HCT116 (cell line): ENCODE results near the gene SLX9. TPM values are rescaled to one million over a fixed set of nuclear protein-coding genes. Genes with fewer than 3 reads are reported as not detected.

ENCODE experiments used
- ATAC-seq: fragments of 200-7000 bp; cut with Tn5 transposase; 2 replicates; pipeline ENCODE4 v1.9.1; 2020; ENCODE audit warnings: mild to moderate bottlenecking, moderate library complexity
- BruUV-seq: library from RNA; stranded (reverse); fragments of 400-500 nt; replicated peaks from 2 replicates; lab custom pipeline; 2021; lab: Mats Ljungman, UMichigan
- CTCF ChIA-PET: fragments of 300-600 bp; sonication (Branson Sonifier 250); formaldehyde crosslinking; loops from one replicate; lab custom pipeline; 2021; ENCODE audit warnings: antibody characterized with exemption; lab: Charles Lee
- POLR2A ChIA-PET: fragments of 300-600, 350-600 bp; sonication (Branson Sonifier 250); formaldehyde crosslinking; loops from one replicate; lab custom pipeline; 2021; ENCODE audit warnings: antibody characterized with exemption; lab: Charles Lee
- RAD21 ChIA-PET, 2 experiments: fragments of 300-600 bp; sonication (Branson Sonifier 250); formaldehyde crosslinking; loops; one replicate each; lab custom pipeline; 2023; ENCODE audit warnings: low total read pairs in 2 of 2; ENCODE audit not compliant: uncharacterized antibody in 2 of 2, unreplicated experiment in 2 of 2, low non-redundant PET in 1 of 2; lab: Charles Lee
- DNase-seq: peaks from one replicate; pipeline ENCODE4 v3.0.0-alpha.2; 2010; ENCODE audit warnings: low read depth, low spot score
- H2AFZ ChIP-seq: fragments of 200-600 bp; shearing (Covaris generic), sonication (generic); 2 replicates; pipeline ENCODE4 v1.6.1; 2017; ENCODE audit warnings: low read depth, mixed run types, mixed read lengths, antibody characterized with exemption, low read length; ENCODE audit not compliant: poor library complexity, severe bottlenecking
- H3K27ac ChIP-seq: 2 replicates; pipeline ENCODE4 v1.5.1; 2012; ENCODE audit warnings: low read depth, low read length
- H3K27me3 ChIP-seq: fragments of 200-600 bp; sonication (generic); 2 replicates; pipeline ENCODE4 v1.6.1; 2016; ENCODE audit warnings: mixed run types, low read length, mixed read lengths; ENCODE audit not compliant: insufficient read depth
- H3K36me3 ChIP-seq, 2 experiments: fragments of 200-500 bp in 1 of 2; fragments of 200-600 bp in 1 of 2; sonication (Bioruptor generic) in 1 of 2; sonication (generic) in 1 of 2; 2 replicates each; pipeline versions ENCODE4 v1.5.1 to v1.6.1; 2014 to 2016; ENCODE audit warnings: low read length in 2 of 2, inconsistent platforms in 1 of 2, mixed read lengths in 1 of 2, mixed run types in 1 of 2; ENCODE audit not compliant: insufficient read depth in 2 of 2, control insufficient read depth in 1 of 2
- H3K4me1 ChIP-seq, 2 experiments: fragments of 200-600 bp in 1 of 2; sonication (generic) in 1 of 2; 2 replicates each; pipeline versions ENCODE4 v1.5.1 to v1.6.1; 2012 to 2017; ENCODE audit warnings: low read length in 2 of 2, inconsistent platforms in 1 of 2, mild to moderate bottlenecking in 1 of 2, mixed read lengths in 1 of 2, mixed run types in 1 of 2, moderate library complexity in 1 of 2; ENCODE audit not compliant: insufficient read depth in 2 of 2, control insufficient read depth in 1 of 2
- H3K4me2 ChIP-seq: fragments of 200-600 bp; sonication (generic); 2 replicates; pipeline ENCODE4 v1.6.1; 2017; ENCODE audit warnings: mixed run types, low read length, mixed read lengths
- H3K4me3 ChIP-seq, 2 experiments: fragments of 200-600 bp in 1 of 2; sonication (generic) in 1 of 2; replicated peaks in 1 of 2; 2 replicates each; pipeline ENCODE4 v1.5.1; 2011 to 2016; ENCODE audit warnings: low read length in 2 of 2, control low read depth in 1 of 2, low read depth in 1 of 2, mild to moderate bottlenecking in 1 of 2, mixed read lengths in 1 of 2, mixed run types in 1 of 2
- H3K79me2 ChIP-seq: fragments of 200-600 bp; sonication (generic); 2 replicates; pipeline ENCODE4 v1.6.1; 2017; ENCODE audit warnings: mild to moderate bottlenecking, mixed run types, low read length, moderate library complexity, mixed read lengths; ENCODE audit not compliant: insufficient read depth
- H3K9ac ChIP-seq: fragments of 200-600 bp; sonication (generic); 2 replicates; pipeline ENCODE4 v1.6.1; 2016; ENCODE audit warnings: low read length, mixed read lengths
- H3K9me2 ChIP-seq: fragments of 200-600 bp; sonication (generic), shearing (Covaris generic); 2 replicates; pipeline ENCODE4 v1.6.1; 2017; ENCODE audit warnings: mixed run types, mild to moderate bottlenecking, moderate library complexity; ENCODE audit not compliant: insufficient read depth
- H3K9me3 ChIP-seq, 2 experiments: fragments of 200-500 bp in 1 of 2; fragments of 200-600 bp in 1 of 2; sonication (Bioruptor generic) in 1 of 2; sonication (generic) in 1 of 2; 2 replicates each; pipeline ENCODE4 v1.6.1; 2014 to 2017; ENCODE audit warnings: low read length in 2 of 2, mixed read lengths in 2 of 2, inconsistent platforms in 1 of 2, low read depth in 1 of 2, mild to moderate bottlenecking in 1 of 2, mixed run types in 1 of 2, moderate library complexity in 1 of 2; ENCODE audit not compliant: control insufficient read depth in 1 of 2, insufficient read depth in 1 of 2
- H4K20me1 ChIP-seq: fragments of 200-600 bp; sonication (generic), shearing (Covaris generic); 2 replicates; pipeline ENCODE4 v1.6.1; 2017; ENCODE audit warnings: mixed run types, mild to moderate bottlenecking, moderate library complexity; ENCODE audit not compliant: insufficient read depth
- ELF1 ChIP-seq: IDR thresholded peaks from 2 replicates; pipeline ENCODE4 v1.6.1; 2012; ENCODE audit warnings: low read depth, borderline replicate concordance
- EZH2 ChIP-seq: fragments of 200-600 bp; sonication (generic); IDR thresholded peaks from 2 replicates; pipeline ENCODE4 v1.6.1; 2017; ENCODE audit warnings: antibody characterized with exemption, mixed run types
- YY1 ChIP-seq: IDR thresholded peaks from 2 replicates; pipeline ENCODE4 v1.6.1; 2011; ENCODE audit warnings: low read length, low read depth, moderate library complexity, mild to moderate bottlenecking; ENCODE audit not compliant: insufficient replicate concordance; ENCODE audit errors: extremely low read depth
- intact Hi-C: fragments of 100-400 bp; cut with micrococcal nuclease; formaldehyde crosslinking; loops from 2 replicates; pipeline ENCODE4 v1.10.0; 2022
- total RNA-seq: library from RNA; stranded (reverse); gene quantifications from one replicate; pipeline ENCODE4 v1.2.1, GENCODE V29; 2021; ENCODE audit not compliant: unreplicated experiment
- TF ChIP-seq, protein P1 (sequence below): IDR thresholded peaks from 2 replicates; pipeline ENCODE4 v1.6.1; 2012; ENCODE audit warnings: low read depth
- TF ChIP-seq, protein P2 (sequence below): IDR thresholded peaks from 2 replicates; pipeline ENCODE4 v1.6.1; 2011; ENCODE audit warnings: mild to moderate bottlenecking, low read length, moderate library complexity; ENCODE audit not compliant: insufficient replicate concordance; ENCODE audit errors: extremely low read depth
- TF ChIP-seq, protein P3 (sequence below): IDR thresholded peaks from 2 replicates; pipeline ENCODE4 v1.6.1; 2012
- TF ChIP-seq, protein P4 (sequence below), 3 experiments: fragments of 200-600 bp in 1 of 3; sonication (generic) in 1 of 3; IDR thresholded peaks in 2 of 3; conservative IDR thresholded peaks in 1 of 3; 2 replicates each; pipeline ENCODE4 v1.5.1; 2012 to 2017; ENCODE audit warnings: low read depth in 2 of 3, low read length in 2 of 3, antibody characterized with exemption in 1 of 3, borderline replicate concordance in 1 of 3, control low read depth in 1 of 3, mild to moderate bottlenecking in 1 of 3, mixed read lengths in 1 of 3, mixed run types in 1 of 3, moderate library complexity in 1 of 3; ENCODE audit not compliant: insufficient read depth in 1 of 3

SLX9 gene
- total RNA-seq, 1 experiment from 2014 or later, result 61.9 TPM

DNA sequence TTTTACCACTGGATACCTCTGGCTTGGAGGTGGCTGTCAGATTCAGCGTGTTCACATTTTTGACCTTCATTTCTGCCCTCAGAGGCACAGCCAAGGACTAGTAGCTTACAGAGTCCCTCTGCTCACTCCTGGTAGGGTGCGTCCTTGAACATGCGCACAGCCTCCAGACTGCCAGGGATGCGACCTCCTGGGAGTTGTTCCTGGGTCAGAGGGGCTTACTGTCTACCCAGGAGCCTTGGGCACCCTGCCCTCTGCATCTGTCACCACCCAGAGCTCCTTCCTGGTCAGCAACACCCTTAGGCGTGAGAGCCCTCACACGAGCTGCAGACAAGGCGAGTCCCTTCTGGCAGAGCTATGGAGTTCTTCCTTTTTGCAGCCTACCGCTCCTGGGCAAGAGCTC is 1.7 kb downstream of the SLX9 start (continued):
- TF ChIP-seq, protein P1, sequence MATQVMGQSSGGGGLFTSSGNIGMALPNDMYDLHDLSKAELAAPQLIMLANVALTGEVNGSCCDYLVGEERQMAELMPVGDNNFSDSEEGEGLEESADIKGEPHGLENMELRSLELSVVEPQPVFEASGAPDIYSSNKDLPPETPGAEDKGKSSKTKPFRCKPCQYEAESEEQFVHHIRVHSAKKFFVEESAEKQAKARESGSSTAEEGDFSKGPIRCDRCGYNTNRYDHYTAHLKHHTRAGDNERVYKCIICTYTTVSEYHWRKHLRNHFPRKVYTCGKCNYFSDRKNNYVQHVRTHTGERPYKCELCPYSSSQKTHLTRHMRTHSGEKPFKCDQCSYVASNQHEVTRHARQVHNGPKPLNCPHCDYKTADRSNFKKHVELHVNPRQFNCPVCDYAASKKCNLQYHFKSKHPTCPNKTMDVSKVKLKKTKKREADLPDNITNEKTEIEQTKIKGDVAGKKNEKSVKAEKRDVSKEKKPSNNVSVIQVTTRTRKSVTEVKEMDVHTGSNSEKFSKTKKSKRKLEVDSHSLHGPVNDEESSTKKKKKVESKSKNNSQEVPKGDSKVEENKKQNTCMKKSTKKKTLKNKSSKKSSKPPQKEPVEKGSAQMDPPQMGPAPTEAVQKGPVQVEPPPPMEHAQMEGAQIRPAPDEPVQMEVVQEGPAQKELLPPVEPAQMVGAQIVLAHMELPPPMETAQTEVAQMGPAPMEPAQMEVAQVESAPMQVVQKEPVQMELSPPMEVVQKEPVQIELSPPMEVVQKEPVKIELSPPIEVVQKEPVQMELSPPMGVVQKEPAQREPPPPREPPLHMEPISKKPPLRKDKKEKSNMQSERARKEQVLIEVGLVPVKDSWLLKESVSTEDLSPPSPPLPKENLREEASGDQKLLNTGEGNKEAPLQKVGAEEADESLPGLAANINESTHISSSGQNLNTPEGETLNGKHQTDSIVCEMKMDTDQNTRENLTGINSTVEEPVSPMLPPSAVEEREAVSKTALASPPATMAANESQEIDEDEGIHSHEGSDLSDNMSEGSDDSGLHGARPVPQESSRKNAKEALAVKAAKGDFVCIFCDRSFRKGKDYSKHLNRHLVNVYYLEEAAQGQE, result no peak
- TF ChIP-seq, protein P2, sequence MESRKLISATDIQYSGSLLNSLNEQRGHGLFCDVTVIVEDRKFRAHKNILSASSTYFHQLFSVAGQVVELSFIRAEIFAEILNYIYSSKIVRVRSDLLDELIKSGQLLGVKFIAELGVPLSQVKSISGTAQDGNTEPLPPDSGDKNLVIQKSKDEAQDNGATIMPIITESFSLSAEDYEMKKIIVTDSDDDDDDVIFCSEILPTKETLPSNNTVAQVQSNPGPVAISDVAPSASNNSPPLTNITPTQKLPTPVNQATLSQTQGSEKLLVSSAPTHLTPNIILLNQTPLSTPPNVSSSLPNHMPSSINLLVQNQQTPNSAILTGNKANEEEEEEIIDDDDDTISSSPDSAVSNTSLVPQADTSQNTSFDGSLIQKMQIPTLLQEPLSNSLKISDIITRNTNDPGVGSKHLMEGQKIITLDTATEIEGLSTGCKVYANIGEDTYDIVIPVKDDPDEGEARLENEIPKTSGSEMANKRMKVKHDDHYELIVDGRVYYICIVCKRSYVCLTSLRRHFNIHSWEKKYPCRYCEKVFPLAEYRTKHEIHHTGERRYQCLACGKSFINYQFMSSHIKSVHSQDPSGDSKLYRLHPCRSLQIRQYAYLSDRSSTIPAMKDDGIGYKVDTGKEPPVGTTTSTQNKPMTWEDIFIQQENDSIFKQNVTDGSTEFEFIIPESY, result no peak
- TF ChIP-seq YY1, result no peak

DNA sequence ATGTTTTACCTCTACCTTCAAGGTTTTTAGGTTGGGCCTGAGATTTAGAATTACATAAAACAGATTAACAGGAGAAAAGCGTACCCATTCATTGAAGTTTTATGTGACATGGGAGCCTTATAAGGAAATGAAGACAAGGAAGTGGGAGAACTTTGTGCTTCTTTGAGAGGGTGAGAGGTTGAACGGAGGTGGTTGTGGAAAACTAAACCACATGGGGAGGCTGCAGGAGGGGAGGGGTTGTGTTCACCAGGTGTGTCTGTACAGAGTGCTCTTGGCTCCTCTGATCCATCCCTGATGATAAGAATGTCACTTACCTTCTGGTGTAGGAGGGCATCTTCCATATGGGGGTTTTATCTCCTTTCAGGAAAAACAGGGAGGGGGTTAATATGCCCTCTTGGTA is 2.7 kb downstream of the SLX9 start:
- TF ChIP-seq YY1 (no peak), ELF1 (no peak), EZH2 (no peak)
- TF ChIP-seq, protein P3, sequence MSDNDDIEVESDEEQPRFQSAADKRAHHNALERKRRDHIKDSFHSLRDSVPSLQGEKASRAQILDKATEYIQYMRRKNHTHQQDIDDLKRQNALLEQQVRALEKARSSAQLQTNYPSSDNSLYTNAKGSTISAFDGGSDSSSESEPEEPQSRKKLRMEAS, result no peak
- TF ChIP-seq, protein P1, result no peak
- TF ChIP-seq, protein P4, sequence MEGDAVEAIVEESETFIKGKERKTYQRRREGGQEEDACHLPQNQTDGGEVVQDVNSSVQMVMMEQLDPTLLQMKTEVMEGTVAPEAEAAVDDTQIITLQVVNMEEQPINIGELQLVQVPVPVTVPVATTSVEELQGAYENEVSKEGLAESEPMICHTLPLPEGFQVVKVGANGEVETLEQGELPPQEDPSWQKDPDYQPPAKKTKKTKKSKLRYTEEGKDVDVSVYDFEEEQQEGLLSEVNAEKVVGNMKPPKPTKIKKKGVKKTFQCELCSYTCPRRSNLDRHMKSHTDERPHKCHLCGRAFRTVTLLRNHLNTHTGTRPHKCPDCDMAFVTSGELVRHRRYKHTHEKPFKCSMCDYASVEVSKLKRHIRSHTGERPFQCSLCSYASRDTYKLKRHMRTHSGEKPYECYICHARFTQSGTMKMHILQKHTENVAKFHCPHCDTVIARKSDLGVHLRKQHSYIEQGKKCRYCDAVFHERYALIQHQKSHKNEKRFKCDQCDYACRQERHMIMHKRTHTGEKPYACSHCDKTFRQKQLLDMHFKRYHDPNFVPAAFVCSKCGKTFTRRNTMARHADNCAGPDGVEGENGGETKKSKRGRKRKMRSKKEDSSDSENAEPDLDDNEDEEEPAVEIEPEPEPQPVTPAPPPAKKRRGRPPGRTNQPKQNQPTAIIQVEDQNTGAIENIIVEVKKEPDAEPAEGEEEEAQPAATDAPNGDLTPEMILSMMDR (IDR thresholded peaks at IDR 0.05 in 2 of 3, conservative IDR thresholded peaks at IDR 0.05 in 1 of 3; ENCODE audit: borderline replicate concordance in 1 of 3, insufficient read depth in 1 of 3, low read depth in 2 of 3, low read length in 2 of 3), result no peak
- peaks cover 11 to 23% of the 10 kb centered on the region in 2 experiments for H3K4me1 ChIP-seq
- peaks cover 76% of the 10 kb centered on the region for H3K79me2 ChIP-seq
- no peak overlapping the region for H3K27ac ChIP-seq
- no peak overlapping the region for H3K4me2 ChIP-seq
- H3K9me3 ChIP-seq, result no peaks in the 10 kb centered on the region
- no TSS peak for BruUV-seq
- ChIA-PET CTCF (interaction anchor here (1.4 kb wide), 1 partner anchor 186 kb away, joined by 4 read pairs; no protein-coding TSS in a partner anchor), RAD21 (no interaction called here), POLR2A (no interaction called here)
- H3K9ac ChIP-seq, result no peak overlapping the region
- H2AFZ ChIP-seq, result no peak overlapping the region
- H3K9me2 ChIP-seq, result no peaks in the 10 kb centered on the region
- ATAC-seq (no peak), DNase-seq (no peak)
- no peaks in the 10 kb centered on the region for H3K27me3 ChIP-seq
- H4K20me1 ChIP-seq, result 0 out of 2 replicates have a peak, but pooled peaks cover 5% of the 10 kb centered on the region
- peaks cover 11 to 26% of the 10 kb centered on the region in 2 experiments for H3K36me3 ChIP-seq
- intact Hi-C loops, result no loop called here
- H3K4me3 ChIP-seq, result no peak overlapping the region
